ENCODE results near the gene FAM184A.

DNA sequence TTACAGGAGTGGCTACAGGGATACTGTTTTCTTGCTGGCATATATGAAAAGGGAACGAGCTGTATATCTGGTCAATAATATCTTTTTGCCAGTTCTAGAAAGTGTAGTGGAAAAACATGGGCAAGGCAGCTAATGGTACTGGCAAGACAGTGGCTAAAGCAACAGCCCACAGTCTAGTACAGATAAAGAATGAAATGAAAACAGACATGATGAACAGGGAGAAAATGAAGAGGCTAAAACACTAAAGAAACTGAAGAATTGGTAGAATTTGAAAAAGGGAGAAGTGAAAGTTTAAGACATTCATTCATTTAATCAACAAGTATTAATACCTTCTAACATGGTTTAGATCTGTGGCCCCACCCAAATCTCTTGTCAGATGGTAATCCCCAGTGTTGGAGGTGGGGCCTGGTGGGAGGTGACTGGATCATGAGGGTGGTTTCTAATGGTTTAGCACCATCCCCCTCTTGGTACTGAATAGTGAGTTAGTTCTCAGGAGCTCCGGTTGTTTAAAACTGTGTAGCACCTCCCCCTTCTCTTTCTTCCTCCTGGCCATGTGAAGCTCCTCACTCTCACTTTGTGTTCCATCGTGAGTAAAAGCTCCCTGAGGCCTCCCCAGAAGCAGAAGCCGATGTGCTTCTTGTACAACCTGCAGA lies 18.1 kb downstream of the FAM184A start:
- TF ChIP-seq, protein P1, sequence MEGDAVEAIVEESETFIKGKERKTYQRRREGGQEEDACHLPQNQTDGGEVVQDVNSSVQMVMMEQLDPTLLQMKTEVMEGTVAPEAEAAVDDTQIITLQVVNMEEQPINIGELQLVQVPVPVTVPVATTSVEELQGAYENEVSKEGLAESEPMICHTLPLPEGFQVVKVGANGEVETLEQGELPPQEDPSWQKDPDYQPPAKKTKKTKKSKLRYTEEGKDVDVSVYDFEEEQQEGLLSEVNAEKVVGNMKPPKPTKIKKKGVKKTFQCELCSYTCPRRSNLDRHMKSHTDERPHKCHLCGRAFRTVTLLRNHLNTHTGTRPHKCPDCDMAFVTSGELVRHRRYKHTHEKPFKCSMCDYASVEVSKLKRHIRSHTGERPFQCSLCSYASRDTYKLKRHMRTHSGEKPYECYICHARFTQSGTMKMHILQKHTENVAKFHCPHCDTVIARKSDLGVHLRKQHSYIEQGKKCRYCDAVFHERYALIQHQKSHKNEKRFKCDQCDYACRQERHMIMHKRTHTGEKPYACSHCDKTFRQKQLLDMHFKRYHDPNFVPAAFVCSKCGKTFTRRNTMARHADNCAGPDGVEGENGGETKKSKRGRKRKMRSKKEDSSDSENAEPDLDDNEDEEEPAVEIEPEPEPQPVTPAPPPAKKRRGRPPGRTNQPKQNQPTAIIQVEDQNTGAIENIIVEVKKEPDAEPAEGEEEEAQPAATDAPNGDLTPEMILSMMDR (IDR thresholded peaks at IDR 0.05; ENCODE audit: borderline replicate concordance, extremely low read depth, low read length, poor library complexity, severe bottlenecking): no peak
- TF ChIP-seq EZH2 (IDR thresholded peaks at IDR 0.05; ENCODE audit: borderline replicate concordance, low read depth, low read length, severe bottlenecking): no peak
